Right atrium auricular region (tissue), 2 donors: ENCODE measurements around the gene FCER2. TPM values are rescaled to one million over a fixed set of nuclear protein-coding genes. Genes with fewer than 3 reads are reported as not detected.

Experiments
- DNase-seq: peaks from one replicate; pipeline ENCODE4 v3.0.0-alpha.2; 2019; ENCODE audit warnings: low spot score
- H3K27ac ChIP-seq, 2 donors: fragments of 200-600 bp; sonication (generic); 1 replicate in 1 of 2; 2 replicates in 1 of 2; pipeline ENCODE4 v1.5.1; 2016 to 2019
- H3K27me3 ChIP-seq, 2 donors: fragments of 200-600 bp; sonication (generic); one replicate each; pipeline versions ENCODE4 v1.5.1 to v1.6.0; 2017 to 2019
- H3K36me3 ChIP-seq: fragments of 200-600 bp; sonication (generic); one replicate; pipeline ENCODE4 v1.5.1; 2016
- H3K4me1 ChIP-seq, 2 donors: fragments of 200-600 bp; sonication (generic); one replicate each; pipeline versions ENCODE4 v1.5.1 to v1.6.0; 2017 to 2019
- H3K4me3 ChIP-seq, 2 donors: fragments of 200-600 bp; sonication (generic); 1 replicate in 1 of 2; 2 replicates in 1 of 2; pipeline ENCODE4 v1.5.1; 2017 to 2019; ENCODE audit warnings: mild to moderate bottlenecking in 1 of 2, moderate library complexity in 1 of 2
- H3K9me3 ChIP-seq, 2 donors: fragments of 200-600 bp; sonication (generic); one replicate each; pipeline ENCODE4 v1.5.1; 2019
- total RNA-seq, 2 donors: library from RNA; depleted of rRNA; stranded (reverse); fragments of >200 nt; gene quantifications; one replicate each; pipeline ENCODE4 v1.1.0, GENCODE V29; 2016
- TF ChIP-seq, protein P1 (sequence below), 2 donors: fragments of 200-600 bp; sonication (generic); IDR thresholded peaks; one replicate each; pipeline ENCODE4 v1.5.1; 2019; ENCODE audit warnings: antibody characterized with exemption in 2 of 2

Gene FCER2
- total RNA-seq, 2 donors from 2014 or later = not detected

DNA sequence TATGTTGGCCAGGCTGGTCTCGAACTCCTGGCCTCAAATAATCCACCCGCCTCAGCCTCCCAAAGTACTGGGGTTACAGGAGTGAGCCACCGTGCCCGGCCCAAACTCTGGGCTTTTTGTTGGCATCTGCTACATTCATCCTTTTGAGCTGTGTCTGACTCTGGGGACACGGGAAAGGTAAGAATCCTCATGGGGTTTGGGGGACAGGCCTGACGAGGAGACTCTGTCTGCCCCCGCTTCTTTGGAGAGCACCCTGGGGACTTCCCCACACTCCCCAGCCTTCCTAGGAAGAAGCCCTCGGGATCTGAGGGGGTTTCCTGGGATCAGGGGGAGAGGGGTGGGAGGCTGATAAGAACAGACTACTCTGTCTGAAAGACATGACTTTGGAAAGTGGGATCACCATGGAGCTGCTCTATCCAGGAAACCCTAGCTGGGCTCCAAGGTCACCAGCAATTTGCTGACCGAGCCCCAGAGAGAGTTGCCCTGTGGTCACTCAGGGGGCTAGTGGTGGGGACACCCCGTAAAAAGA is 8.1 kb upstream of the FCER2 start:
- Histone ChIP-seq H3K27ac (no peak overlapping the region), H3K27me3 (no peaks in the 10 kb centered on the region), H3K4me1 (no peaks in the 10 kb centered on the region), H3K9me3 (no peaks in the 10 kb centered on the region), H3K4me3 (no peak overlapping the region), H3K36me3 (no peaks in the 10 kb centered on the region)
- DNase-seq = no peak
- TF ChIP-seq, protein P1, sequence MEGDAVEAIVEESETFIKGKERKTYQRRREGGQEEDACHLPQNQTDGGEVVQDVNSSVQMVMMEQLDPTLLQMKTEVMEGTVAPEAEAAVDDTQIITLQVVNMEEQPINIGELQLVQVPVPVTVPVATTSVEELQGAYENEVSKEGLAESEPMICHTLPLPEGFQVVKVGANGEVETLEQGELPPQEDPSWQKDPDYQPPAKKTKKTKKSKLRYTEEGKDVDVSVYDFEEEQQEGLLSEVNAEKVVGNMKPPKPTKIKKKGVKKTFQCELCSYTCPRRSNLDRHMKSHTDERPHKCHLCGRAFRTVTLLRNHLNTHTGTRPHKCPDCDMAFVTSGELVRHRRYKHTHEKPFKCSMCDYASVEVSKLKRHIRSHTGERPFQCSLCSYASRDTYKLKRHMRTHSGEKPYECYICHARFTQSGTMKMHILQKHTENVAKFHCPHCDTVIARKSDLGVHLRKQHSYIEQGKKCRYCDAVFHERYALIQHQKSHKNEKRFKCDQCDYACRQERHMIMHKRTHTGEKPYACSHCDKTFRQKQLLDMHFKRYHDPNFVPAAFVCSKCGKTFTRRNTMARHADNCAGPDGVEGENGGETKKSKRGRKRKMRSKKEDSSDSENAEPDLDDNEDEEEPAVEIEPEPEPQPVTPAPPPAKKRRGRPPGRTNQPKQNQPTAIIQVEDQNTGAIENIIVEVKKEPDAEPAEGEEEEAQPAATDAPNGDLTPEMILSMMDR (IDR thresholded peaks at IDR 0.05) = no peak

DNA sequence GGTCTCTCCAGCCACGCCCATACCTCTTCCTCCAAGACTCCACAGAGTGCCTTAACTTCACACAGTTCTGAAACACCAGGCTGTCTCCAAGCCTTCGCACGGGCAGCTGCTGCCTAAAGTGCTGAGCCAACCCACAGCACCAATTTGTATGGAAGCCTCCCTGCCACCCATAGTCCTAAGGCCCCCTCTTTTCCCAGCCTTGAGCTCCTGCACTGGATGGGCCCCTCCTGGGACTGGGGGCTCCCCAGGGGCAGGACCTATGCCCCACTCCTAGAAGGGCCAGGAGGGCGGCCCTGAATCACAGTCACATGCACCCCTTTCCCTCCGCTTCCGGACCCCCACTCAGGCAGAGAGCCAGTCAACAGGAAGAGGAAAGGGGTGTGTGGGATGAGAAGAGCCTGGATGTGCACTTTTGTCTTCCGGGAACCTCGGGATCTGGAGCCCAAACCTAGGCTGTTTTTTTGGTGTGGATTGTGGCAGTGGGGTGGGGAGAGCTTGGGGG is 5.1 kb upstream of the FCER2 start:
- no peak for DNase-seq
- Histone ChIP-seq H3K4me1 (no peaks in the 10 kb centered on the region), H3K36me3 (no peaks in the 10 kb centered on the region), H3K27ac (peak overlapping the region in 1 of 2 donors; percentile 42), H3K9me3 (no peaks in the 10 kb centered on the region), H3K4me3 (no peak overlapping the region), H3K27me3 (no peaks in the 10 kb centered on the region)
- TF ChIP-seq, protein P1 (IDR thresholded peaks at IDR 0.05) = no peak

DNA sequence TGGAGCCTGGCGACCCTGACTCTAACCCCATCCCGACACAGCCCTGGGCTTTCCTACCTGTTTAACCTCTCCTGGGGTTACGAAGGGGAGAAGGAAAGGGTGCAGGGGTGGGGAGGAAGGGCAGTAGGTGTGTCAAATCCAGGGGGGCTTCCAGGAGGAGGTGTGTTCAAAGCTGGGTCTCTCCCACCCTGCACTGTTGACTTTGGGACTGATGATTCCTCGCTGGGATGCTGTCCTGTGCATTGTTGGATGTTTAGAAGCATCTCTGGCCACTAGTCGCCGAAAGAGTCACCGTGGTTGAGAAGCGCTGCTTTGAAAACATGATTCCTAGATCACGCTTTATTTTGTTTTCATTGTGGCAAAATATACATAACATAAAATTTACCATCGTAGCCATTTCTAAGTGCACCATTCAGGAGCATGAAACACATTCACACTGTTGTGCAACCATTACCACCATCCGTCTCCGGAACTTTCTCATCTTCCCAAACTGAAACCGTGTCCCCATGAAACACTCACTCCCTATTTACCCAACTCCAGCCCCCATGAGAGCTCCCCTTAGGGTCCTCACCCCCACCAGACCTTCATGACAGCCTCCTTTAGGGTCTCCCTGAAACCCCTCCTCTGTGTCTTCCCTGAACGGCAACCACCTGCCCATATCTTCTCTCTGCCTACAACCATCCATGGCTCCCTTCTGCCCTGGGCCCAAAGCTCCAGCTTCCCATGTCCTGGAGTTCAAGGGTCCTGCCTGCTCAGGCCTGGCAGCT is 4.4 kb upstream of the FCER2 start:
- no peaks in the 10 kb centered on the region for H3K9me3 ChIP-seq
- H3K27ac ChIP-seq = peak overlapping the region in 1 of 2 donors; percentile 42
- H3K27me3 ChIP-seq = no peaks in the 10 kb centered on the region
- TF ChIP-seq, protein P1 (IDR thresholded peaks at IDR 0.05) = no peak
- DNase-seq = no peak
- H3K4me3 ChIP-seq = no peak overlapping the region
- H3K4me1 ChIP-seq = no peaks in the 10 kb centered on the region
- no peaks in the 10 kb centered on the region for H3K36me3 ChIP-seq

GRCh38 chr19:7705387-7706187 is 3.7 kb upstream of the FCER2 start:
- H3K4me3 ChIP-seq = no peak overlapping the region
- H3K27me3 ChIP-seq = no peaks in the 10 kb centered on the region
- TF ChIP-seq, protein P1 (IDR thresholded peaks at IDR 0.05) = no peak
- no peaks in the 10 kb centered on the region for H3K9me3 ChIP-seq
- no peaks in the 10 kb centered on the region for H3K4me1 ChIP-seq
- peak overlapping the region in 1 of 2 donors; percentile 16 for H3K27ac ChIP-seq
- peak; percentile 64 for DNase-seq
- no peaks in the 10 kb centered on the region for H3K36me3 ChIP-seq

GRCh38 chr19:7704280-7705060 is 2.5 kb upstream of the FCER2 start:
- TF ChIP-seq, protein P1 (IDR thresholded peaks at IDR 0.05) = no peak
- H3K4me1 ChIP-seq = no peaks in the 10 kb centered on the region
- no peak overlapping the region for H3K4me3 ChIP-seq
- no peak for DNase-seq
- no peaks in the 10 kb centered on the region for H3K9me3 ChIP-seq
- no peak overlapping the region for H3K27ac ChIP-seq
- H3K36me3 ChIP-seq = no peaks in the 10 kb centered on the region
- no peaks in the 10 kb centered on the region for H3K27me3 ChIP-seq
